H7 (cell line): ENCODE data around the gene CCDC187. TPM values are rescaled to one million over a fixed set of nuclear protein-coding genes. Genes with fewer than 3 reads are reported as not detected.
A peak's percentile ranks its signal among the peaks of the same experiment; 100 is the strongest.

Experiments
- DNase-seq: peaks from one replicate; pipeline ENCODE4 v3.0.0; 2012
- H3K27me3 ChIP-seq: 2 replicates; pipeline ENCODE4 v1.6.0; 2011; ENCODE audit warnings: mild to moderate bottlenecking, low read length; ENCODE audit not compliant: control insufficient read depth, insufficient read depth
- H3K36me3 ChIP-seq: replicated peaks from 2 replicates; pipeline ENCODE4 v1.5.1; 2011; ENCODE audit warnings: low read length; ENCODE audit not compliant: control insufficient read depth, insufficient read depth
- H3K4me3 ChIP-seq: 2 replicates; pipeline ENCODE4 v1.5.1; 2011; ENCODE audit warnings: low read depth, mild to moderate bottlenecking, control low read depth, low read length, moderate library complexity; ENCODE audit not compliant: insufficient read depth
- total RNA-seq: library from RNA; depleted of rRNA; stranded (reverse); fragments of >200 nt; shearing (Covaris generic); gene quantifications from 2 replicates; pipeline ENCODE4 v1.2.3, GENCODE V29; 2014

Gene CCDC187
- total RNA-seq, 1 experiment from 2014 or later: not detected

DNA sequence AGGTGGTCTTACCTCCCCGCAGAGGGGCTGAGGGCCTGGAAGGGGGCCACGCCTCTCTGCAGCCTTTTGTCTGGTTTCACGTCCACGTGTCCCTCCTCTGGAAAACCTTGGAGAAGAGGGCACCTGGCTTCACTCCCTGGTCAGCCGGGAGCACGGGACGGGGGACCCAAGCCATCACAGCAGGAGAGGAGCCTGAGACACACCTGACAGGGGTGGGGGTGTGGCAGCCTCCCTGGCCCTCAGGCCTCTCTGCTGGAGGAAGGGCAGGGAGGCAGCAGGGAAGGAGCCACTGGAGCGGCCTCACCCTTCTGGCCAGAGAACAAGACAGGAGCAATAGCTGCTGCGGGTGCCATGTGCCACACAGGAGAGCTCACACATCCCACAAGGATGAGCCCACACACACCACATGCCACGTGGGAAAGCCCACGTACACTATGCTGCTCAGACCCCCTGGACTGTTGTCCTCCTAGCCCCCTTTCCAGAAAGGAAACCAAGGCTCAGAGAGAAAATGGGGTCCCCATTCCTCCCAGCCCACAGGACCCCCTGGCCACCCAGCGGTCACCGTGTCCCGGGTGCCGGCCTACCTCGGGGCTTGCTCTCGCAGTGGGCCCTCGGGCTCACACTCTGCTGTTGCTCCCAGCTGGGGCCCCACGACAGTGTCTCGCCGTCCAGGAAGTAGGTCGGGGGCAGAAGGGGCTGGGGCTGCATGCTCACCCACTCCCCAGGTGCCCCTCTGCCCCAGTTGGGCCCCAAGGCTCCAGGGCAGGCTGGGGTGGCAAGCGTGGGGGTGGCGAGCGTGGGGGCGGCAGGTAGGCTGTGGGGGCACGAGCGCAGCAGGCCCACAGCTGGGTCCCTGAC, 18.2 kb downstream of the CCDC187 start:
- Histone ChIP-seq H3K36me3 (no peaks in the 10 kb centered on the region), H3K27me3 (no peaks in the 10 kb centered on the region), H3K4me3 (no peak overlapping the region)
- DNase-seq: no peak

DNA sequence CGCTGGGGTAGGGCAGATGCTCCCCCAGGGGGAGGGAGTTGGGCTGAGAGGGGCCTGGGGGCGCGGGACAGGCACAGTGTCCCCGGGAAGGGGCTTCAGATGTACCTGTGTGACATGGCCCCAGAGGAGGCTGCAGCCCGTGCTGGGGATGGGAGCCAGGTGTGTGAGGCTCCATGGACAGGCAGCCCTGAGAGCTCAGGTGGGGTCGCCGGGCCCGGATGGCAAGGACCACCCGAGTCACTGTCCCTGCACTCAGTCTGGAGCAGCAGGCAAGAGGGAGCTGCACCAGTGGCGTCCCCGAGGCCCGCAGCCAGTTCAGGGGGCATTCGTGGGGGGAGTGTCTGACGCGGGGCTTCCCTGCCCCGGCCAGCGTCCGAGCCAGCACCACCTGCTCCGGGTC, 18.9 kb downstream of the CCDC187 start:
- Histone ChIP-seq H3K27me3 (no peaks in the 10 kb centered on the region), H3K36me3 (no peaks in the 10 kb centered on the region), H3K4me3 (no peak overlapping the region)
- DNase-seq: no peak

DNA sequence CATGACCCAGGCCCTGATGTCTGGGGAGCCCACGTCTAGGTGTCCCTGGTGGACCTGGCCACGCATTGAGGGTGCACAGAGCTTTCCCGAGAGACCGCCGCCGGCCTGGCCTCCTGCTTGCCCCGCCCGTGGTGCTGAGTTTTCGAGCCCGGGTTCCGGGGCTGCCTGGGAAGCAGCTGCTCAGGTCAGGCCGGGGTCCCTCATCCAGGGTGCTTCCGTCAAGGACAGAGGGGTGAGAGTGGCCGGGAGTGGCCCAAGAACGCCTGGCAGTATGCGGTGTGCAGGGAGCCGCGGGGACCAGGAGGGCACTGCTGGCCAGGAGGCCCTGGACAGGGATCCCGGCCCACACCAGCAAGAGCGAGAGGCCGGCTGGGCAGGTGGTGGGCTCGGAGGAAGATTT, 19.6 kb downstream of the CCDC187 start:
- H3K4me3 ChIP-seq: no peak overlapping the region
- no peak for DNase-seq
- no peaks in the 10 kb centered on the region for H3K27me3 ChIP-seq
- no peaks in the 10 kb centered on the region for H3K36me3 ChIP-seq

DNA sequence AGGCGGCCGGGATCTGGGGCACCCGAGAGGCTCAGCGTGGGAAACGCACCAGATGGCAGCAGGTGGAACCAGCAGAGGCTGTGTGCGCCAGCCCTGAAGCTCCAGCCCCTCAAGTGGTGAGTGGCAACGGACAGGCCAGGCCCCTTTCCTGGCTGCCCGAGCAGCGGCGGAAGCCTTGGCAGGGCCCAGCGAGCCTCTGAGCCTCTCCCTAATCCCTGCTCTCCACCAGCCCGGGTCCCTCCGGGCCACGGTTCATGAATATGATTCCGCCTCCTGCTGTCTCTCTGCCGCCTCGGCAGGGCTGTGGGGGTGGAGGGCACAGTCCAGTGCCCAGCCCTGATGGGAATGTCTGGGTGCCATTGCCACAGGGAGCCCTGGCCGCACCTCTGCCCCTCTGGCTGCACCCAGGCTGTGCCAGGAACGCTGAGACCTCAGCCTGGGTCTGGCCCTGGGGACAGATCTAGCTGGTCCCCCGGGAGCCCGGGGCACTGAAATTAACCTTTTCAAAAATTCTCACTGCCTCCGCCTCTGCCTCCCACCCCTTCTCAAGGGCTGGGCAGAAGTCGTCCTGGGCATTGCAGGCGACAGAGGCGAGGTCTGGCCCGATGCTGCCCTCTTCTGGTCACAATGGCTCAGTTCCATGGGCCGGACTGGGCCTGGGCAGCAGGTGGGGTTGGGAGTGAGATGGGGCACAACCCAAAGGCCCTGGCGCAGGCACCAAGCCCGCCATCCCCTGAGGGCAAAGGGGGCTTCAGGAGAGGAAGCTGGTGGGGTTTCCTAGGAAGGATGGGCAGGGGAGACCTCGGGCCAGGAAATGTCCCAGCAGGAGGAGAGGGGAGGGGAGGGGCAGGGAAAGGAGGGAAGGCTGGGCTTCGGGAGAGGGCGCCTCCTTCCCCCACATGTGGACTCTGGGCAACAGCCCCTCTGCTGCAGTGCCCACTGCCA, 20.3 kb downstream of the CCDC187 start:
- no peak overlapping the region for H3K4me3 ChIP-seq
- no peaks in the 10 kb centered on the region for H3K36me3 ChIP-seq
- peak; percentile 98 for DNase-seq
- H3K27me3 ChIP-seq: no peaks in the 10 kb centered on the region

DNA sequence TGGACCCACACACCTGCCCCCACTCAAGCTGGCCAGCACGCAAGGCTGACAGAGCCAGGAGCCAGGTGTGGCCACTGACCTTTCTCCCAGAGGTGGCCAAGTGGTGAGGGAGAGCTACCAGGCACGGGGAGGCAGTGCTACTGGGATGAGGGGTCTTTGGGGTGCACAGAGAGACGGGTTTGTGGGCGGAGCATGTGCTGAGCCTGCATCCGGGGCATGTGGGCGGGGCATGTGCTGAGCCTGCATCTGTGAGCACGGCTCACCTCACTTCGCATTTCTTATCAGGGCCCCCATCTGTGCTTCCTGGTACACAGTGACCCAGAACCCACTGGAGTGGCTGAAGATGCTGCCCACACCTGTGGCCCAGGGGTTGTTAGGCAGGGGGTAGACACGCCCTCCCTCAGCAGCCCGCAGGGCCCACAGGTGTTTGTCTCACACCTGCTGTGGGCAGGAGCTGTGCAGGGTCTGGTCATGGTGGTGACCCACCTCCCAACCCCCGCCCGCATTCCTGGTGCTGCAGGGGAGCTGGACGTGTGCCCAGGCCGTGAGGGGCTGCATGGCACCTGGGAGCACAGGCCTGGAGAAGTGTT, 21.5 kb downstream of the CCDC187 start:
- no peak for DNase-seq
- Histone ChIP-seq H3K36me3 (no peaks in the 10 kb centered on the region), H3K4me3 (no peak overlapping the region), H3K27me3 (no peaks in the 10 kb centered on the region)

DNA sequence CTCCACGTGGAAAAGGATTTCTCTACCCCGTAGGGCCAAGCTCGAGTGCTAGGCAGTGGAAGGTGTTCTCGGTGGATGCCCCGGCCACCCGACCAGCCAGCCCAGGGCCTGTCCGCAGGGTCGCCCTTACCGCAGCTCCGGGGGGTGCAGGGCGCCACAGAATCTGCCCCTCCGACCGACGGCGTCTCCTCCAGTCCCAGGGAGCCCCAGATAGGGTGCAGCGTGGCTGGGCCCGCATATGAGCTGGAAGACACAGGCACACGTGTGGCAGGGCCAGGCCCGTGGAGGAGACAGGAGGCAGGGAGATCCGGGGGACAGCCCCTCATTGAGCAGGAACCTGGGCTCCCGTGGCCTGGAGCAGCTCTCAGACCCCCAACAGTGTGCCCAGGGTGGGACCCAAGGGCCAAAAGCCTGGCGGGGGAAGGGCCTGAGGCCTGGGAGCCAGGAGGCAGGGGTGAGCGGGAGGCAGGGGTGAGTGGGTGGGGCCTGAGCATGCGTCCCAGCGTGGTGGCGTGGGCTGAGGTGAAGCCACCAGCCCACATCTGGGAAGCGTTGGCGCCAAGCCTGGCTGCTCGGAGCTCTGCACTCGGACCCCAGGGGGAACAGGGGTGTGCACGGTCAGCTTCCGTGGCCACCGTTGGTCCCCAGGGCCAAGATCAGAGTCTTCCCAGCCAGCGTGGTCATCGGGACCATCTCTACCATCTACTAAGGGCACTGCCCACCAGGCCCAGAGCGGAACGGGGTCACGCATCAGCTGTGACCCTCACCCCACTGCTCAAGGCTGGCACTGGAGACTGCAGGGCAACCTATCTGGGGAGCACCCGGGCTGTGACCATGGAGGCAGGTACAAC, 22.2 kb downstream of the CCDC187 start:
- H3K4me3 ChIP-seq: no peak overlapping the region
- DNase-seq: no peak
- H3K36me3 ChIP-seq: no peaks in the 10 kb centered on the region
- H3K27me3 ChIP-seq: no peaks in the 10 kb centered on the region

DNA sequence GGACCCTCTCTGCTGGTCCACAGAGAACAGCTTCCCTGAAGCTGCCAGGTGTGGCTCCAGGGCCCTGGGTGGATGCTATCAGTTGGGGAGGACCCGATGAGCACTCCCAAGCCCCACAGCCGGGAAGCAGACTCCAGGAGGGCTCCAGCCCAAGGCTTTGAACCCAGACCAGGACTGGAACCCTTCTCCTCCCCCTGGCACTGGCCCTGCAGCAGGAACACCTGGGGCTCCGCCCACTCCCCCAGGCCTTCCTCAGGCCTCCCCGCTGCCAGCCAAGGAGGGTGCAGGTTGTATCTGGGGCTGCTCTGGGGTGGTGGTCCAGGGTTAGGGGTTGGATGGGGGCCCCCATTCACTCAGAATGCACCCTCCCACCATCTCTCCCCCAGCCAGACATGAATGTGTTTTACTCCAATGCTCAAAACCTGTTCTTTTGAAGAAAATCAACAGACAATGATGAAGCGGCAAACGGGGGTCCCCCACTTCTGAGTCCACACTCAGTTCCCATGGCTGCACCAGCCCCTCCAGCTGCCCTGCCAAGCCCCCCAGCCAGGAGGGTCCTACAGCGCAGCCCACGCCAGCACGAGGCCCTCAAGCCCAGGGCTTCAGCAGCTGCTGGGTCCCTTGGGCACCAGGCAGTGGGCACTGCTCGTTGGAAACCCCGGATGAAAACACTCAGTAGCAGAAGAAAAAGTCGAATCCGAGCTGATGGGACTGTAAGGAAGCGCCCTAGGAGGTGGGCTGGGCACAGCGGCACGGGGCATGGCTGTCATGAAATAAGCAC, 23.2 kb downstream of the CCDC187 start:
- Histone ChIP-seq H3K36me3 (no peaks in the 10 kb centered on the region), H3K27me3 (no peaks in the 10 kb centered on the region), H3K4me3 (no peak overlapping the region)
- DNase-seq: no peak

DNA sequence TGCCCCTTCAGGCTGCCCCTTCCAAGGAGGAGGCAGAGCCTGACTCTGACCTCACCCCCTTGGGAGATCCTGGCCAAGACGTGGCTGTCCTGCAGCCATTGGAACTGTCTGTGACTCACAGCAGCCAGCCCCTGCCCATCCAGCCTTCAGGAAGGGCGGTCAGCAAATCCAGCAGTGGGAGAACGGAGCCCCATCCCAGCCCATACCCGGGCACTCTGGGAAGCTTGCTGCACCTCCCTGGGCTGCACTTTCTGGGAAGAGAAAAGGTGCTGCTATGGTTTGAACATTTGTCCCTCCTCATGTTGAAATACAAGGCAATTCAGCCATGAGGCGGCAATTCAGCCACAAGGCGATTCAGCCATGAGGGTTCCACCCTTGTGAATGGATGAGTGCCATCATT, 24.4 kb downstream of the CCDC187 start:
- Histone ChIP-seq H3K36me3 (no peaks in the 10 kb centered on the region), H3K27me3 (no peaks in the 10 kb centered on the region), H3K4me3 (no peak overlapping the region)
- DNase-seq: no peak

DNA sequence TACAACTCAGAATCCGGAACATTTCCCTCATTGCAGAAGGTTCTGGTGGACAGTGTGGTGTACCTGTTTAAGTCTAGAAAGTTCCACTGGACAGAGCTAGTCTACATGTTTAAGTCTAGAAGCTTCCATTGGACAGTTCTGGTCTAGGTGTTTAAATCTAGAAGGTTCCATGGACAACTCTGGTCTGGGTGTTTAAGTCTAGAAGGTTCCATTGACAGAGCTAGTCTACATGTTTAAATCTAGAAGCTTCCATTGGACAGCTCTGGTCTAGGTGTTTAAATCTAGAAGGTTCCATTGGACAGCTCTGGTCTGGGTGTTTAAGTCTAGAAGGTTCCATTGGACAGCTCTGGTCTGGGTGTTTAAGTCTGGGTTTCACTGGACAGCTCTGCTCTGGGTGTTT, 25.0 kb downstream of the CCDC187 start:
- Histone ChIP-seq H3K4me3 (no peak overlapping the region), H3K27me3 (no peaks in the 10 kb centered on the region), H3K36me3 (no peaks in the 10 kb centered on the region)
- DNase-seq: no peak

DNA sequence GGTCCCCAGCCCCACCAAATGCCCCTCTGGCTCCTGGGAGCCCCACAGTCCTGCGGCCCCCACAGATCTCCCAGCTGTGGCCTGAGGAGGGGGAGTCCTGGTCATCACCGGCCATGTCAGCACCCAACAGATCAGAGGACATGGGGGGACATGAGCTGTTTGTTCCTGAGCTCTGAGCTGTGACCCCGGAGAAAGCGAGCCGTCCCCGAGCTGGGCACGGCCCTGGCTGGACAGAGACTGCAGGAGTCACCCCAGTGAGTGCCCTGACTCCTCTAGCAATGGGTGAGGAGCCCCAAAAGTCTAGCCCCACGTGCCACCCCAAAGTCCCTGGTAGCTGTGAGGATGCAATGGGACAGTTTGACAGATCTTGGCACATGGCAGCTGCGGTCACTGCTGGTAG, 25.7 kb downstream of the CCDC187 start:
- Histone ChIP-seq H3K27me3 (no peaks in the 10 kb centered on the region), H3K4me3 (no peak overlapping the region), H3K36me3 (no peaks in the 10 kb centered on the region)
- DNase-seq: no peak

DNA sequence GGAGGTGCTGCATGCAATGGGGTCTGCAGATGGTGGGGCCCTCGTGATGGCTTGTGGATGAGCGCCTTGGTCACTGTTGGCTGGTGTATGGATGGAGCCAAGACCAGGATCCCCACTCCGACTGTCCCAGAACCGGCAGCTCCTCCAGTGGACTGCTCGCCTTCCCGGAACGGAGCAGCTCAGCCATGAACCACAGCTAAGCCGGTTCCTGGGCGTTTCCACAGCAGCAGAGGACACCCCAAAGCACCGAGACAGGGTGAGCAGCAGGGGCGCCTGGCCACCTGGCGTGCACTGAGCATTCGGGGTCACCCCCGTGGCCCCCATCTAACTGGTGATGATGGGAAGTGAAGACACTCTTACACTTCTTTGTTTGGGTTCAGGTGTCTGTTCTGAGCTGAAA, 26.1 kb downstream of the CCDC187 start:
- no peak for DNase-seq
- Histone ChIP-seq H3K4me3 (no peak overlapping the region), H3K27me3 (no peaks in the 10 kb centered on the region), H3K36me3 (no peaks in the 10 kb centered on the region)

DNA sequence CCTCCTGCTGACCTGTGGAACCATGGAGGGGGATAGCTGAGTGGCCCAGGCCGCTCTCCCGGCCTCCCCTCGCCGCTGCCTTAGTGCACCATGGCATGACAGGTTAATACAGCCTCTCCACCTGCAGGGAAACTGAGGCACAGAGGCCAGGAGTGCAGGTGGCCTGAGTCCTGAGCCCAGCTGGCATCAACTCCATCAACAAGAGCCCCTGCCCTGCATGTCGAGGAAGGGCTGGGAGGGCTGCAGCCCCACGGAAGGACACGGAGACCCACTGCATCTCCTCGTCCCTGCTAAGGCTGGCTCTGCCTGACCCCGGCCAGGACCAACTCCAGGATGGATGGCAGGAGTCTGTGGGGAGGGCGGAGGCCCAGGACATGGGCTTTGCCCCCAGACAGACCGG, 27.2 kb downstream of the CCDC187 start:
- no peak for DNase-seq
- Histone ChIP-seq H3K27me3 (no peaks in the 10 kb centered on the region), H3K4me3 (no peak overlapping the region), H3K36me3 (no peaks in the 10 kb centered on the region)

DNA sequence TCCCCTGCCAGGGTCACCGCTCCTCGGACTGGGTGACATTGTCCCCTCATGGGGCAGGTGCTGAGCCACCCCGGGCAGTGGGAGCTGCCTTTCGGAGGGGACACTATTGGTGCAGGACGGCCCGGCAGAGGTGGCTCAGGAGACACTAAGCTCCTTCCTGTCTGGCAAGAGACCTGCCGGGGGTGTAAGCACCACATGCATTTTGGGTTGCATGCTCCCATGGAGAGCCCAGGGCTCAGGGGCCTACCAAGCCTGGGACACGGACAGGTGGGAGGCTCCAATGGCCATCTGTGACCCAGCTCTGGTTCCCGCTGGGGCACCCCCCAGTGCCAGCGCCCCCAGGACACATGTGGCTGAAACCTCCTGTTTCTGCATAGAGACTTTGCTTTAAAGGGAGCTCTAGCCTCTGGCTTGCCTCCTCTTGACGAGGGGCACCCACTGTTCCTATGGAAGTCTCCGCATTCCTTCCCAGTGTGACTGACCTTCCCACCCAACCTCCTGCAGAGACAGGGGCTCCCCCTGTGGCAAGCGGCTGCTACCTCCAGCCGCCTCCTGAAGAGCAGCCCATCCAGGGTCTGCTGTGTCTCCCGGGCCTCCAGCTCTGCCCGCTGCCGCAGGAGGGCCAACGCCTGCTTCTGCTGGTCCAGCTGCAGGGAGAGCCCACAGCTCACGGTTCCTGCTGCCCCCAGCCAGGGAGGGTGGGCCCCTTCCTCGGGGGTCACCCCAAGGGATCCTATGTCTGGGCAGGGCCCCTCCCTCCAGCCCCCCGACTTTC, 28.1 kb downstream of the CCDC187 start:
- no peak overlapping the region for H3K4me3 ChIP-seq
- no peaks in the 10 kb centered on the region for H3K36me3 ChIP-seq
- no peaks in the 10 kb centered on the region for H3K27me3 ChIP-seq
- no peak for DNase-seq
